ENCODE measurements around the gene TRAF3.

Gene TRAF3

DNA sequence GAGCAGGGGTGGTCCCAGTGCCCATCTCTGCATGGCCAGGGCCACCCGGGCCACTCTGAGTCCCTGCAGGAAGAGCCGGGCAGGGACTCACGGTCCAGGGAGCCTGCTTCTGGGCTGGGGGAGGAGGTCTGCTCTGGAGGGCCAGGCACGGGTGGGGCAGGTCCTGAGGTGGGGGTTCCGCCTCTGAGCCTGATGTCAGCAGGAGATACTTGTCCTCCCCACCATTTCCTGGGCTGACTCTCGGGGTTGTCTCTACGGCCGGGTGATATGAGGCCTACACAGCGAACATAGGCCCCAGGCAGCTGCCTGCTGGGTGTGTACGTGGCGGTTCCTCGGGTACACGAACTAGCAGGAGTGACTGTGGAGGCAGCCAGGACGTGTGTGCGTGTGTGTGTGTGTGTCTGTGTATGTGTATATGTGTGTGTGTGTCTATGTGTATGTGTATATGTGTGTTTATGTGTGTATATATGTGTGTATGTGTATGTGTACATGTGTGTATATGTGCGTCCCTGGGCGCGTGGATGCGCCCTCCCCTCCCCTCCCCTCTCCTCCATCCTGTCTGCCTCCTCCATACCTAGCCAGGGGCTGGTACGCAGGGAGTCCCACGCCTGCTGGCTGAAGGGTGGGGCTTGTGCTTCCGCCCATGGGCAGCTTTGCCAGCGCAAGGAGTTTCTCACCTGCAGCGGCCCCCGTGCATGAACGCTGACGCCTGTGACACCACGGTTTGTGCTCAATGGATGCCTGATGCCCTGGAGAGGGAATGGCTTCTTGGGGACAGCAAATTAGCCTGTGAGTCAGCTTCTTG lies 30.4 kb upstream of the TRAF3 start:
- no peak overlapping the region for H3K4me3 ChIP-seq (ENCODE audit: low read depth, low read length)
- TF ChIP-seq, protein P1, sequence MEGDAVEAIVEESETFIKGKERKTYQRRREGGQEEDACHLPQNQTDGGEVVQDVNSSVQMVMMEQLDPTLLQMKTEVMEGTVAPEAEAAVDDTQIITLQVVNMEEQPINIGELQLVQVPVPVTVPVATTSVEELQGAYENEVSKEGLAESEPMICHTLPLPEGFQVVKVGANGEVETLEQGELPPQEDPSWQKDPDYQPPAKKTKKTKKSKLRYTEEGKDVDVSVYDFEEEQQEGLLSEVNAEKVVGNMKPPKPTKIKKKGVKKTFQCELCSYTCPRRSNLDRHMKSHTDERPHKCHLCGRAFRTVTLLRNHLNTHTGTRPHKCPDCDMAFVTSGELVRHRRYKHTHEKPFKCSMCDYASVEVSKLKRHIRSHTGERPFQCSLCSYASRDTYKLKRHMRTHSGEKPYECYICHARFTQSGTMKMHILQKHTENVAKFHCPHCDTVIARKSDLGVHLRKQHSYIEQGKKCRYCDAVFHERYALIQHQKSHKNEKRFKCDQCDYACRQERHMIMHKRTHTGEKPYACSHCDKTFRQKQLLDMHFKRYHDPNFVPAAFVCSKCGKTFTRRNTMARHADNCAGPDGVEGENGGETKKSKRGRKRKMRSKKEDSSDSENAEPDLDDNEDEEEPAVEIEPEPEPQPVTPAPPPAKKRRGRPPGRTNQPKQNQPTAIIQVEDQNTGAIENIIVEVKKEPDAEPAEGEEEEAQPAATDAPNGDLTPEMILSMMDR (IDR thresholded peaks at IDR 0.05; ENCODE audit: low read depth, low read length) = no peak

DNA sequence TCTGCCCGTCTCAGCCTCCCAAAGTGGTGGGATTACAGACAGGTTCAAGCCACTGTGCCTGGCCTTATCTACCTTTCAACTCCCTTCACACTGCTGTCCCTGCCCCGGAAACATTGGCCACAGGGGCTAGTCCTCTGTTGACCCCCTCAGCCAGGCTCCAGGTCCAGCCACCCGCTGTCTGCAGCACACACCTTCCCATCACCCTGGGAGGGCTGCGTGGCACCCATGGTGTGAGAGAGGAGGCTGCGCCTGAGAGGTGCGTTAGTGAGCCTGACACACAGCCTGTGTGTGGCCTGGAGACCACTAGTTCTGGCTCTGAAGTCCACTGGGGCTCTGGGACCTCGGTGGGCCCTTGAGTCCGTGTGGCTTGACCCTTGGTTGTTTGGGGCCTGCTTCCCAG lies 28.4 kb upstream of the TRAF3 start:
- TF ChIP-seq, protein P1 (IDR thresholded peaks at IDR 0.05; ENCODE audit: low read depth, low read length) = no peak
- H3K4me3 ChIP-seq (ENCODE audit: low read depth, low read length) = no peak overlapping the region

DNA sequence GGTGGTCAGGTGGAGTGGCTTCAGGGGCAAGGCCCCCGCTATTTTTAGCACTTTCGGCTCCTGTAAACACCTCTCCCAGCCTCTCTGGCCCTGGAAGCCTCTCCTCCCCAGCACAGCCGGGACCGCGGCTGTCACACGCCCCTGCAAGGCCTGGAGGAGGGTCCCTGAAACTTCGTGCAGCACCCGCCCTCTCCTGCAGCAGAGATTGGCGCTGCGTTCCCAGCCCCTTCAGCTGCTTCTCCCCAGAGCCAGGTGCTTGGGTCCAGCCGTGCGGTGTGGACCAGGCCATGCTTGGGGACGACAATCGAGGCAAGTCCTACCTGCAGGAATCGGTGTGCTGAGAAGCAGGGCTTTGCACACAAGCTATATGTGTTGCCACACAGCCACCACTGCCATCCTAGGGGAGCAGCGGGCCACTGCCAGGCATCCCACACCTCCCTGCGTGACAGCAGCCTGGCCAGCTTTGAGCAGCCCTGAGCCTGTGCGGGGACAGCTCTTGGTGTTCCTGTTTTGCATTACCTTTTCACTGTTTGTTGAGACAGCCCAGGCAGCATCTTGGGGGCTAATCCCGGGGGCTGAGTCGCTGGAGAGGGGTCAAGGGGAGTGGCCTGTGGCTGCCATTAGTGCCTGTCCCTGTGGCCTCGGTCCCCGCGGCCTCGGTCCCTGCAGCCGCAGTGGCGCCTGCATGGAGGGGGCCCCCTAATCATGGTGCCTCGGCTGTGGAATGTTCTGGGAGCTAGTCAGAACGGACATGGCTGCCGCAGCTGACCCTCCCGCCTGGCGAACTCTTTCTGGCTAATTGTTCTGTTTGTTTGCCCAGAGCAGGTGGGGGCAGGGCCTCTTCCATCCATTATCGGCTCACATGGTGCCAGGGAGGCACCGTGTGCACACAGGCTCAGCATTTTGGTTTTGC lies 27.6 kb upstream of the TRAF3 start:
- no peak overlapping the region for H3K4me3 ChIP-seq (ENCODE audit: low read depth, low read length)
- TF ChIP-seq, protein P1 (IDR thresholded peaks at IDR 0.05; ENCODE audit: low read depth, low read length) = no peak

DNA sequence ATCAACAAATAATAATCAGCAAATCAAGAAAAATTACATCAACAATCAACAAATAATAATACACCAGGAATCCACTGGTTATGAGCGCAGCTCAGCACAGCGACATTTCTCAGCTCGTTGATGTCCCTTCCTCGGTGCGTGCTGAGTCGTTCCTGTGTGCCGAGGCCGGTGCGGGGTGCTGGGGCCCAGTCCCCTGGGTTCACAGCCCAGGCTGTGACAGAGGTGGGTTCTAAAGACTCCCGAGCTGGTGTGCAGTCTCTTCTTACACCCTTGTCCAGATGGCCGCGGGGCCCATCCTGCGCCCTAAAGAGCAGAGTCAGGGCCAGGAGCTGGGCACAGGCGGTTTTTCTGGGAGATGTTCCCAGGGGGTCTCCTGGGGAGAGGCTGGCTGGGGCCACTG lies 26.9 kb upstream of the TRAF3 start:
- H3K4me3 ChIP-seq (ENCODE audit: low read depth, low read length) = no peak overlapping the region
- TF ChIP-seq, protein P1 (IDR thresholded peaks at IDR 0.05; ENCODE audit: low read depth, low read length) = no peak

DNA sequence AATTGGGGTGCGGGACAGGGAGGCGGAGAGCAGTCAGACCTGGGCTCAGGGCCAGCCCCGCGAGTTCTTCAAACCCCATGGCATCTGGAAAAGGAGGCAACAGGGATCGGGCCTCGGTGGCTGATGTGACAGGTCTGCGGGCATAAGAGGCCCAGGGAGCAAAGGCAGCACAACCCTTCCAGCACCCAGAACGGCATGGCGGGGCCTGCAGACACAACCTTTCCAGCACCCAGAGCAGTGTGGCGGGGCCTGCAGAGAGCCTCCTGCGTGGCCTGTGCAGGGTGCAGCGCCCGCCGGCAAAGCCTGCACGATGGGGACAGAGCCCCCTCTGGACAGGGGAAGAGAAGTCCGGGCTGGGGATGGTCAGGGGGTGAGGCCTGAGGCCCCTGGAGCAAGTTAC lies 26.2 kb upstream of the TRAF3 start:
- no peak overlapping the region for H3K4me3 ChIP-seq (ENCODE audit: low read depth, low read length)

DNA sequence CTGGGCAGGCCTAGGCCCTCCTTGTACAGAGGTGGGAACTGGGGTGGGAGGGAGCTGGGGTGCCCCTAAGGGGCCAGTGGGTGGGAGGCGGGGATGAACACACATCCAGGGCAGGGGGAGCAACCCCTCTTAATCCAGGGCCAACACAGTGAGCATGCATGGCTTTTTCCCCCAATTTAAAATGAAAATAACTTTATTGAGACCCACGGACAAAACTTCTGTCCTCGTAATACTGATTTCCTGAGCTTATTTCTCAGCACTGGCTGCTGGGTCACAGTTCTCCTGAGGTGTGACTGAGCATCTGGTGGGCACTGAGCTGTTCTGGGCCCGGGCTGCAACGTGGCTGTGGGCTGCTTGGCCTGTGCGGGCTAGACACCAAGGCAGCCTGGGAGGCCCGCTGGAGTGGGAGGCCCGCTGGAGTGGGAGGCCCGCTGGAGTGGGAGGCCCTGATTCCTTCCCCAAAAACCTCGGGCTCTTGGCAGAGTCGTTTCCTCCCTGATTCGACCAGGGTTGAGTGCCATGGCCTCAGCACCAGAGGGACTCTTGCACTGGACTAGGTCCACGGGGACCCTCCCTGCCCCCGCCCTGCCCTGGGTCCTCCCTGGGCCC lies 24.9 kb upstream of the TRAF3 start:
- TF ChIP-seq, protein P1 (IDR thresholded peaks at IDR 0.05; ENCODE audit: low read depth, low read length) = no peak
- no peak overlapping the region for H3K4me3 ChIP-seq (ENCODE audit: low read depth, low read length)

More for the DNA sequence above, 26.2 kb upstream of the TRAF3 start:
- TF ChIP-seq, protein P1 (IDR thresholded peaks at IDR 0.05; ENCODE audit: low read depth, low read length) = no peak

Data from WI38 (cell line).